Spleen (tissue), 7 donors: ENCODE results near the gene DYRK4.

Source experiments
- POLR2AphosphoS5 ChIP-seq, 3 donors: sonication (generic); formaldehyde crosslinking; IDR thresholded peaks; one replicate each; pipeline ENCODE4 v1.5.1; 2017; ENCODE audit warnings: antibody characterized with exemption in 3 of 3
- TF ChIP-seq, protein P1 (sequence below), 11 experiments: fragments of 200-600 bp in 7 of 11; fragments of 450-650 bp in 4 of 11; sonication (generic) in 4 of 11; IDR thresholded peaks in 8 of 11; conservative IDR thresholded peaks in 3 of 11; 1 replicate in 7 of 11; 2 replicates in 4 of 11; pipeline versions ENCODE4 v1.4.0 to v1.8.0; 2016 to 2021; ENCODE audit warnings: antibody characterized with exemption in 11 of 11, inconsistent platforms in 4 of 11, mild to moderate bottlenecking in 1 of 11
- donor health status: DM: no; HTN: no; CAD: no; lungs with moderate emphysema.
- donor health status: DM: no; HTN: no; CAD: no.
- donor health status: DM: no; HTN: no; CAD: no.

DNA sequence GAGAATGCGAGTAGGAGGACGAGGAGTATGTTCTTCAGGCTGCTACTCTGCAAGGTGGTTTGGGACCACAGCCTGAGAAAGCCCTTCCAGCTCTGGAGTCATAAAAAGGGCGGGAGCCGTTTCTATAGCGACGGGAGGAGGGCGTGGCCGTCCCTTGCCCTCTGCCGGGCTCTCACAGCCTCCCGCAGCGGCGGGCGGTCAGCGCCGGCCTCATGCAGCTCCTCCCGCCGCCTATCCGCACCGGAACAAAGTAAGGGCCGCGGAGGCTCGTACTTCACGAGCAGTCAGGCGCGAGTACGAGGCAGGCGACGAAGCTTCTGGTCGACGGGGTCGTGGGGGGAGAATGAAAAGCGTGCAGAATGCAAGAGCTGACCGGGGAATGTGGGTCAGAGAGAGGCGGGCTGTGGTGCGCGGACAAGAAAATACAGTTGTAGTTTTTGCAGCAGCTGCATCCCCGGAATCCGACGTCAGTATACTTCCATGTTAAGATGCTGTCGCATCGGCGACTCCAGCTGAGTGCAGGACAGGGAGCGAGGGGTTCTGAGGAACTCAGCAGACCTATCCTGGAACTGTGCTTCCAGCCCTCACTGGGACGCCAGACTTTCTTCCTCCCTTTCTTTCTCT is at the start of gene DYRK4:
- TF ChIP-seq, protein P1, sequence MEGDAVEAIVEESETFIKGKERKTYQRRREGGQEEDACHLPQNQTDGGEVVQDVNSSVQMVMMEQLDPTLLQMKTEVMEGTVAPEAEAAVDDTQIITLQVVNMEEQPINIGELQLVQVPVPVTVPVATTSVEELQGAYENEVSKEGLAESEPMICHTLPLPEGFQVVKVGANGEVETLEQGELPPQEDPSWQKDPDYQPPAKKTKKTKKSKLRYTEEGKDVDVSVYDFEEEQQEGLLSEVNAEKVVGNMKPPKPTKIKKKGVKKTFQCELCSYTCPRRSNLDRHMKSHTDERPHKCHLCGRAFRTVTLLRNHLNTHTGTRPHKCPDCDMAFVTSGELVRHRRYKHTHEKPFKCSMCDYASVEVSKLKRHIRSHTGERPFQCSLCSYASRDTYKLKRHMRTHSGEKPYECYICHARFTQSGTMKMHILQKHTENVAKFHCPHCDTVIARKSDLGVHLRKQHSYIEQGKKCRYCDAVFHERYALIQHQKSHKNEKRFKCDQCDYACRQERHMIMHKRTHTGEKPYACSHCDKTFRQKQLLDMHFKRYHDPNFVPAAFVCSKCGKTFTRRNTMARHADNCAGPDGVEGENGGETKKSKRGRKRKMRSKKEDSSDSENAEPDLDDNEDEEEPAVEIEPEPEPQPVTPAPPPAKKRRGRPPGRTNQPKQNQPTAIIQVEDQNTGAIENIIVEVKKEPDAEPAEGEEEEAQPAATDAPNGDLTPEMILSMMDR (IDR thresholded peaks at IDR 0.05 in 8 of 11, conservative IDR thresholded peaks at IDR 0.05 in 3 of 11) = no peak
- peak; percentile 31 to 81 (median 74) for TF ChIP-seq POLR2AphosphoS5 (IDR thresholded peaks at IDR 0.05)
